Measurements from ENCODE around the gene RIBC2. TPM values are rescaled to one million over a fixed set of nuclear protein-coding genes. Genes with fewer than 3 reads are reported as not detected.

The RIBC2 gene
- polyA plus RNA-seq, 1 of the 3 experiments (the other 2 are of a cell fraction), result not detected

GRCh38 chr22:45376009-45376408 is 37.5 kb upstream of the RIBC2 start:
- Histone ChIP-seq H4K20me1 (ENCODE audit: insufficient read depth) (0 out of 2 replicates have a peak, but pooled peaks cover 3% of the 10 kb centered on the region), H3K27me3 (ENCODE audit: insufficient read depth) (no peaks in the 10 kb centered on the region), H2AFZ (ENCODE audit: low read depth) (no peak overlapping the region), H3K36me3 (replicated peaks in 1 of 2; ENCODE audit: control insufficient read depth in 1 of 2, insufficient read depth in 2 of 2, low read length in 1 of 2) (no peaks in the 10 kb centered on the region), H3K9me3 (no peaks in the 10 kb centered on the region), H3K79me2 (ENCODE audit: insufficient read depth) (no peaks in the 10 kb centered on the region), H3F3A (replicated peaks; ENCODE audit: insufficient read depth) (no peaks in the 10 kb centered on the region), H3K4me1 (ENCODE audit: control insufficient read depth in 1 of 2, insufficient read depth in 2 of 2, low read depth in 1 of 2, low read length in 1 of 2) (no peaks in the 10 kb centered on the region), H3K9ac (no peak overlapping the region), H3K9me2 (no peaks in the 10 kb centered on the region), H3K4me2 (no peak overlapping the region), H3K4me3 (ENCODE audit: low read depth in 2 of 2, low read length in 1 of 2) (no peak overlapping the region), H3K27ac (ENCODE audit: low read depth in 2 of 2, low read length in 1 of 2) (no peak overlapping the region)
- no peak for TF ChIP-seq FOXJ3 (CRISPR knock-in tag; IDR thresholded peaks at IDR 0.05)
- no peak for TF ChIP-seq MEF2A (IDR thresholded peaks at IDR 0.05; ENCODE audit: borderline replicate concordance, low read depth)
- TF ChIP-seq NRF1 (IDR thresholded peaks at IDR 0.05; ENCODE audit: low read depth, low read length), result no peak
- no peak for TF ChIP-seq RCOR1 (IDR thresholded peaks at IDR 0.05; ENCODE audit: low read length)
- no peak for TF ChIP-seq NFIC (IDR thresholded peaks at IDR 0.05; ENCODE audit: borderline replicate concordance)
- TF ChIP-seq RXRA (IDR thresholded peaks at IDR 0.05; ENCODE audit: borderline replicate concordance, low read depth), result no peak
- no peak for TF ChIP-seq GATA2 (CRISPR knock-in tag; IDR thresholded peaks at IDR 0.05)
- TF ChIP-seq FOXM1 (IDR thresholded peaks at IDR 0.05; ENCODE audit: low read depth), result no peak
- TF ChIP-seq IRF3 (IDR thresholded peaks at IDR 0.05; ENCODE audit: low read depth, low read length), result no peak
- TF ChIP-seq GABPA (IDR thresholded peaks at IDR 0.05; ENCODE audit: low read depth), result no peak
- no peak for TF ChIP-seq SMC3 (IDR thresholded peaks at IDR 0.05; ENCODE audit: low read depth, low read length)
- no peak for TF ChIP-seq EZH2phosphoT487 (IDR thresholded peaks at IDR 0.05; ENCODE audit: borderline replicate concordance, low read depth)
- no peak for TF ChIP-seq TCF12 (IDR thresholded peaks at IDR 0.05)
- ChIA-PET POLR2A (no interaction called here), CTCF (interaction anchor here (1.1 kb wide), 1 partner anchor 108 kb away, joined by 3 read pairs; no protein-coding TSS in a partner anchor)
- WGBS (ENCODE audit: low lambda C conversion rate), result 64% methylated on average over 3 of the region's 3 CpGs
- DNase-seq, result no peak

- TF ChIP-seq NRF1 (IDR thresholded peaks at IDR 0.05; ENCODE audit: low read depth, low read length), result no peak
- no peak for TF ChIP-seq GABPA (IDR thresholded peaks at IDR 0.05; ENCODE audit: low read depth)
- TF ChIP-seq SMC3 (IDR thresholded peaks at IDR 0.05; ENCODE audit: low read depth, low read length), result no peak
- TF ChIP-seq JUND (IDR thresholded peaks at IDR 0.05), result no peak
- TF ChIP-seq MEF2A (IDR thresholded peaks at IDR 0.05; ENCODE audit: borderline replicate concordance, low read depth), result no peak
- TF ChIP-seq RXRA (IDR thresholded peaks at IDR 0.05; ENCODE audit: borderline replicate concordance, low read depth), result no peak
- TF ChIP-seq CTCF (IDR thresholded peaks at IDR 0.05), result no peak
- TF ChIP-seq NFIC (IDR thresholded peaks at IDR 0.05; ENCODE audit: borderline replicate concordance), result no peak
- TF ChIP-seq MAX (IDR thresholded peaks at IDR 0.05; ENCODE audit: low read depth), result no peak
- TF ChIP-seq USF2 (IDR thresholded peaks at IDR 0.05; ENCODE audit: borderline replicate concordance, low read depth, low read length), result no peak
- TF ChIP-seq RAD21 (IDR thresholded peaks at IDR 0.05; ENCODE audit: low read length), result no peak
- no peak for TF ChIP-seq FOXM1 (IDR thresholded peaks at IDR 0.05; ENCODE audit: low read depth)
- TF ChIP-seq EP300 (IDR thresholded peaks at IDR 0.05; ENCODE audit: borderline replicate concordance in 1 of 2, low read depth in 1 of 2, low read length in 1 of 2), result no peak
- TF ChIP-seq YY1 (IDR thresholded peaks at IDR 0.05; ENCODE audit: low read depth), result no peak
- TF ChIP-seq IRF3 (IDR thresholded peaks at IDR 0.05; ENCODE audit: low read depth, low read length), result no peak
- Histone ChIP-seq H3K27me3 (ENCODE audit: insufficient read depth) (no peaks in the 10 kb centered on the region), H3K9ac (no peak overlapping the region), H3K27ac (ENCODE audit: low read depth in 2 of 2, low read length in 1 of 2) (no peak overlapping the region), H3K4me2 (no peak overlapping the region), H3K4me1 (ENCODE audit: control insufficient read depth in 1 of 2, insufficient read depth in 2 of 2, low read depth in 1 of 2, low read length in 1 of 2) (no peaks in the 10 kb centered on the region), H3K4me3 (ENCODE audit: low read depth in 2 of 2, low read length in 1 of 2) (no peak overlapping the region), H4K20me1 (ENCODE audit: insufficient read depth) (0 out of 2 replicates have a peak, but pooled peaks cover 3% of the 10 kb centered on the region), H3K9me2 (no peaks in the 10 kb centered on the region), H3K36me3 (replicated peaks in 1 of 2; ENCODE audit: control insufficient read depth in 1 of 2, insufficient read depth in 2 of 2, low read length in 1 of 2) (no peaks in the 10 kb centered on the region), H3F3A (replicated peaks; ENCODE audit: insufficient read depth) (no peaks in the 10 kb centered on the region), H3K79me2 (ENCODE audit: insufficient read depth) (no peaks in the 10 kb centered on the region), H3K9me3 (no peaks in the 10 kb centered on the region), H2AFZ (ENCODE audit: low read depth) (no peak overlapping the region)
- WGBS (ENCODE audit: low lambda C conversion rate), result 91% methylated on average over 1 of the region's 1 CpG
- ChIA-PET POLR2A (interaction anchor here (0.6 kb wide), 1 partner anchor 48 kb away, joined by 3 read pairs; no protein-coding TSS in a partner anchor), CTCF (no interaction called here)
- DNase-seq, result no peak
These were observed 36.8 kb upstream of the RIBC2 start for GRCh38 chr22:45376703-45377102.

Data from SK-N-SH (cell line).